IgD-negative memory B cell (primary cell): ENCODE data around the gene DAZAP1. TPM values are rescaled to one million over a fixed set of nuclear protein-coding genes. Genes with fewer than 3 reads are reported as not detected.
A peak's percentile ranks its signal among the peaks of the same experiment; 100 is the strongest.
"Not testable (repeated sequence)": the region's sequence is repeated elsewhere in the genome, so short reads cannot be mapped to it uniquely, and the experiment has no call there.

Experiments used
- H3K27ac Mint-ChIP-seq, 3 donors: one replicate each; pipeline ENCODE4 v1.8.0; 2020 to 2022; ENCODE audit warnings: mild to moderate bottlenecking in 3 of 3, mixed read lengths in 3 of 3, moderate library complexity in 1 of 3
- H3K27me3 Mint-ChIP-seq: one replicate; pipeline ENCODE4 v1.8.0; 2021; ENCODE audit warnings: mixed read lengths
- H3K36me3 Mint-ChIP-seq: one replicate; pipeline ENCODE4 v1.8.0; 2020; ENCODE audit warnings: mild to moderate bottlenecking, mixed read lengths
- H3K4me1 Mint-ChIP-seq, 3 donors: one replicate each; pipeline ENCODE4 v1.8.0; 2020 to 2022; ENCODE audit warnings: mixed read lengths in 3 of 3, mild to moderate bottlenecking in 1 of 3
- H3K4me3 Mint-ChIP-seq, 4 donors: one replicate each; pipeline ENCODE4 v1.8.0; 2020 to 2022; ENCODE audit warnings: mild to moderate bottlenecking in 4 of 4, mixed read lengths in 4 of 4, moderate library complexity in 3 of 4
- H3K9me3 Mint-ChIP-seq, 3 donors: one replicate each; pipeline ENCODE4 v1.8.0; 2020 to 2021; ENCODE audit warnings: mixed read lengths in 3 of 3, mild to moderate bottlenecking in 1 of 3
- polyA plus RNA-seq: library from polyadenylated mRNA; unstranded; fragments of 300-500 nt; fragmentation: Illumina TruSeq; gene quantifications from one replicate; pipeline ENCODE4 v1.2.3, GENCODE V29; 2021

Gene DAZAP1
- polyA plus RNA-seq, 1 donor from 2014 or later, result 7.2 TPM

DNA sequence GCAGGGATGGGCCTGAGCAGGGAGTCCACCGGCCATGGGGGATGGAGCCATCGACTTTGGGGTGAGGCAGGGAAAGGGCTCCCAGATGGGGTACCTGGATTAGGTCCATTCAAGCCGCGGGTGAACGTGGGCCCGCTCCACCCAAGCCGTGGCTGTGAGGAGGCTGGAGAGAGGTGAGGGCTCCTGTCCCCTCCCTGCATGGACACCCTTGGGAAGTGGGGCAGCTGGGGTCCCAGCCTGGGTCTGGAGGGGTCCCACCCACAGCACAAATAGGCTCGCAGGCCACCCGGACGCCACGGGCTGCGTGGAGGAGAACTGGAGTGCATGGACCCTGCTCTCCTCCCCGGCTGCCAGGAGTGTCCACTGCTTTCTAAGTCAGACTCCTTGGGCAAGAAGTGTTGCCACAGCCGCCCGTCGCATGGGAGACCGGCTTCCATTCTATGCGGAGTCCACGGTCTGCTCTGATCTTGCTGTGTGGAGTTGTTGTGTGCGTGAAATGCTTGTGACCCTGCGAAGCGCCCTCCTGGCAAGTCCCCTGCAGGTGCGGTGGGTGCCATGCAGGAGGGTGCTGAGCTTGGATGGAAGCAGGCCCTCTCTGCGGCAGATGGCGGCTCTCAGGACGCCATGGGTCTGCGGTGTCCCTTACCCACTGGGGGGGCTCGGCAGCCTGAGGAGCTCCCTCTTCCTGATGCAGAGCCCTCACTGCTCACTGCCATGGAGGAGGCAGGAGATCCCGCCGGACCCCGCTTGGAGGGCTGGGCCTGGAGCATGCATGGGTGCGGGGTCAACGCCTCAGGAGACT lies 2.0 kb downstream of the DAZAP1 start:
- peaks cover 16 to 33% (median 23%) of the 10 kb centered on the region in 3 donors for H3K4me1 Mint-ChIP-seq

DNA sequence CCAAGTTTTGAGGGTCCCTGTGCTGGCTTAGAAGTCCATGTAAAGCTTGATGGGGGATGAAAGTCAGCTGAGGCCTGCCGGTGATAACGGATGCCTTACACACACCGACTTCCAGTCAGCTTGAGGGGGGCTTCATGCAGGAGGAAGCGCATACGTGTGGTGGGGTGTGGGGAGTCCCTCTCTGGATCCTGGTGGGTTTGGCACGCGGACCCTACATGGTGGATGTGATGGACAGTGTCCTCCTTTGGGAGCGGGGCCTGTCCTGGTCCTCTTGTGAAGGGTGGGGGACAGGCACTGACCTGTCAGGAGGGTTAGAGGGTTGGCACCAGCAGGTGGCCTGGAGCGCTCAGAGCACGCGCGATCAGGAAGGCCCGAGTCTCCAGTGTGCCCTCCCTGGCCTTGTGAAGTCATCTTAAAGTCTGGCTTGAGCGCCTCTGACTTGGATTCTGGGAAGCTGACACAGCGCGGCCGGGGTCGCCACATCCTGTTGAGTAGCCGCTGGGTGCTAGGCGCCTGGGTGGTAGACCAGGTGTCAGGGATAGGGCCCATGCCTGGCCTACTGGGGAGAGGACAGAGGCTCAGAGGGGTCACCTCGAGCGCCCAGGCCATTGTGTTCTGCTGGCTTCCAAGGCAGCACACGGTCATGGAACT lies 2.9 kb downstream of the DAZAP1 start:
- H3K27me3 Mint-ChIP-seq, result no peaks in the 10 kb centered on the region
- H3K4me1 Mint-ChIP-seq, result peaks cover 21 to 38% (median 28%) of the 10 kb centered on the region in 3 donors
- peak overlapping the region; percentile 27 to 92 (median 67) for H3K27ac Mint-ChIP-seq
- peak overlapping the region; percentile 54 to 89 (median 86) for H3K4me3 Mint-ChIP-seq
- H3K9me3 Mint-ChIP-seq, result no peaks in the 10 kb centered on the region
- no peaks in the 10 kb centered on the region for H3K36me3 Mint-ChIP-seq

More for the DNA sequence above, 2.0 kb downstream of the DAZAP1 start:
- Mint-ChIP-seq H3K9me3 (no peaks in the 10 kb centered on the region), H3K27ac (peak overlapping the region; percentile 48 to 92 (median 80)), H3K27me3 (no peaks in the 10 kb centered on the region), H3K36me3 (no peaks in the 10 kb centered on the region), H3K4me3 (peak overlapping the region; percentile 85 to 91 (median 88))

- no peaks in the 10 kb centered on the region for H3K9me3 Mint-ChIP-seq
- peak overlapping the region; percentile 54 to 89 (median 86) for H3K4me3 Mint-ChIP-seq
- H3K36me3 Mint-ChIP-seq, result no peaks in the 10 kb centered on the region
- H3K27me3 Mint-ChIP-seq, result no peaks in the 10 kb centered on the region
- H3K27ac Mint-ChIP-seq, result peak overlapping the region; percentile 21 to 92 (median 43)
- peaks cover 21 to 40% (median 28%) of the 10 kb centered on the region in 3 donors for H3K4me1 Mint-ChIP-seq
These were observed 3.4 kb downstream of the DAZAP1 start for GRCh38 chr19:1410789-1411188.

GRCh38 chr19:1411255-1412191 lies 4.1 kb downstream of the DAZAP1 start:
- H3K9me3 Mint-ChIP-seq, result no peaks in the 10 kb centered on the region
- no peaks in the 10 kb centered on the region for H3K27me3 Mint-ChIP-seq
- peak overlapping the region; percentile 43 to 92 (median 46) for H3K27ac Mint-ChIP-seq
- no peaks in the 10 kb centered on the region for H3K36me3 Mint-ChIP-seq
- H3K4me1 Mint-ChIP-seq, result peaks cover 18 to 40% (median 26%) of the 10 kb centered on the region in 3 donors
- peak overlapping the region in 3 of 4 donors; percentile 85 to 89 (median 87) for H3K4me3 Mint-ChIP-seq

DNA sequence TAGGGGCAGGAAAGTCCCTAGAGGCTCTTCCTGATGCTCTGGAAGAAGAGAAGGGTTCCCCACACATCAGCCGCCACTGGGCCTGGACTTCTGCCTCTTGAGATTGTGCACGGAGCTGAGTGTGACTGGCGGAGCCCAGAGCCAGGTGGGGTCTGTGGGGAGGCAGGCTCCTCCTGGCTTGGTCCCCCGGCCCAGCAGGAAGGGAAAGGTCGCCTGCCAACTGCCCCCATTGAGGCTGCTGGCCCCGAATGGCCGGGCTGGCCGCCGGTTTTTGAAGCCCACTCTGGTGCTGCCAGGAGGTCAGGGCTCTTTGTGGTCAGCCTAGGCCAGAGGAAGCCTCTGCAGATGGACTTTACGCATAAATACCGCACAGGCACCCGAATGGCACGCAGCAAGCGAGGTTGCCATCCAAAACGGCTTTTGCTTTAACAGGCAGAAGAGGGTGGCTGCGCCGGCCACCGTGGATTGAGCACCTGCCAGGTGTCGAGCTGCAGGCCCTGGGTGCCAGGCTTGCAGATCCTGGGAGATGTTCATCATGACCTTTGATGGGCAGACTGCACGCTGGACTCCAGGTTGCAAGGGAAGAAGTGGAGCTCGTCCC lies 5.0 kb downstream of the DAZAP1 start:
- no peaks in the 10 kb centered on the region for H3K27me3 Mint-ChIP-seq
- H3K4me1 Mint-ChIP-seq, result peaks cover 14 to 39% (median 26%) of the 10 kb centered on the region in 3 donors
- H3K4me3 Mint-ChIP-seq, result peak overlapping the region in 1 of 4 donors; percentile 72
- peak overlapping the region in 2 of 3 donors; percentile 7 to 10 for H3K27ac Mint-ChIP-seq
- H3K9me3 Mint-ChIP-seq, result no peaks in the 10 kb centered on the region
- H3K36me3 Mint-ChIP-seq, result no peaks in the 10 kb centered on the region

DNA sequence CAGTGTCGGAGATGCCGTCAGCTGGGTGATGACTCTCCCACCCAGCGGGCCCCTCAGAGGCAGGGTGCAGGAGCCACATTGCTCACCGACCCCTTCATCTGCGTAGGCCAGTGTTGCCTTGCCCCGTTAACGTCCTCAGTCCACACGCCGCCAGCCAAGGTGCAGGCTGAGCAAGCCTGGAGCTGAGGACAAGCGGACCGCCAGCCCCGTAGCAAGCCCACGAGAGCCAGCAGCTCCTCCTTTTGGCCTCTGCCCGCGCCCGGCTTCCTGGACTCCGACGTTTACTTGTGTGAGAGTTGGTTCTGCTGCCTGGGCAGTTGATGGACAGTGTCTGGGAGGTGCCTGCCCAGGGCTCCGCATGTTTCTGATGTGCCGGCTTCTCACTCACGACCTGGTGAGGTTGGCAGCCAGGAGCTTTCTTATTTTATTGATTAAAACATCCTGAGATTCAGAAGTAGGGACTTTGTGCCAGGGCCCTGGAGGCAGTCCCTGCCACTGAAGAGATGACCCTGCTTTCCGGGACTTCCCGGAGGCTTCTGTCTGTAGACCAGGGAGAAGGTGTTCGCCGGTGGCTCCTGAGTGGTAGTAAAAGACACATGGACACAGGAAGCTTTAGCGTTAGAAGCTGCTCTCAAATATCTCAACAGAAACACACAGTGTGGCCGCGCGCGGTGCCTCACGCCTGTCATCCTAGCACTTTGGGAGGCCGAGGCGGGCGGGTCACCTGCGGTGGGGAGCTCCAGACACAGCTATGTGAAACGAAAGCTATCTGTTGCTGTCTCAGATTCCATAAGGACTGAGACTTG lies 5.8 kb downstream of the DAZAP1 start:
- H3K27ac Mint-ChIP-seq, result peak overlapping the region in 2 of 3 donors; percentile 10 to 71
- H3K36me3 Mint-ChIP-seq, result no peaks in the 10 kb centered on the region
- H3K4me3 Mint-ChIP-seq, result peak overlapping the region in 2 of 4 donors; percentile 44 to 72
- peaks cover 14 to 43% (median 28%) of the 10 kb centered on the region in 3 donors for H3K4me1 Mint-ChIP-seq
- no peaks in the 10 kb centered on the region for H3K27me3 Mint-ChIP-seq
- no peaks in the 10 kb centered on the region for H3K9me3 Mint-ChIP-seq

DNA sequence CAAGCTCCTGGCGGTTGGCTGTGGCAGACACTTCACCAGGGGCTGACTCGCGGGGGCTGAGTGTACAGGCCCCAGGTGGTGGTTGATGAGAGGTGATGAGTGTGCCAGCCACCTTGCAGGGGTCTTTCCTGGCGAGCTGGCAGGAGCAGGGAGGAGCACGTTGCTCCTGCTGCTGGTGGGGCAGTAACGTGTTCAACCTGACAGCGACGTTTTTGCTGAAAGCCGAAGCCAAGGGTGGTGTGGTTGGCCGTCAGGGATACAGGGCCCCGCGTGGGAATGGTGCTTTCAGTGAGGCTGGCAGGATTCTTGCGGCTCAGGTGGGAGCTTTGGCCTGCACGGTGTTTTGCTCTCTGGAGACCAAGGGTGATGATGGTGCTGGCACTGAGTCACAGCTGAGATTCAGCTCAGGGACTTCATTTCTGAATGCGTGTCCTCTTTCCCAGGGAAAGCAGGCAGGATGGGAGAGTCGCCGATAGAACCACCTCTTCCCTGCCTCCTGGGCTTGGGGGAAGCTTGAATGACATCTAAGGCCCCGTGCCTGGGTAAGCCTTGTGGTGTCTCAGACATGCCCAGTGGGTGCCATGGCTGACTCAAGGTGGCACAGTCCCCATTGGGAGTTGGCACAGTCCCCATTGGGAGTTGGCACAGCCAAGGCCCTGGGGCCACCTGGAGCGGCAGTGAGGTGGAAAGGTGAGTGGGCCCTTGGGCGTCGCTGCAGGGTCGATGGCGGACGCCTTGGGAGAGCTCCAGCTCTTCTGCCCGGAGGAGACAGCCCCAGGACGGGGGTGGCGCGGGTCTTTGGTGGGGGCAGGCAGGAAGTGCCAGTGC lies 8.8 kb downstream of the DAZAP1 start:
- H3K27me3 Mint-ChIP-seq, result no peaks in the 10 kb centered on the region
- H3K36me3 Mint-ChIP-seq, result no peaks in the 10 kb centered on the region
- H3K9me3 Mint-ChIP-seq, result no peaks in the 10 kb centered on the region
- no peak overlapping the region for H3K4me3 Mint-ChIP-seq
- no peak overlapping the region for H3K27ac Mint-ChIP-seq
- H3K4me1 Mint-ChIP-seq, result peaks cover 6 to 26% (median 17%) of the 10 kb centered on the region in 3 donors

GRCh38 chr19:1417145-1417544 lies 9.8 kb downstream of the DAZAP1 start:
- Mint-ChIP-seq H3K36me3 (no peaks in the 10 kb centered on the region), H3K27ac (no peak overlapping the region), H3K4me3 (peak overlapping the region in 1 of 4 donors; percentile 22), H3K4me1 (peaks cover 6 to 23% (median 13%) of the 10 kb centered on the region in 3 donors), H3K9me3 (no peaks in the 10 kb centered on the region), H3K27me3 (no peaks in the 10 kb centered on the region)

DNA sequence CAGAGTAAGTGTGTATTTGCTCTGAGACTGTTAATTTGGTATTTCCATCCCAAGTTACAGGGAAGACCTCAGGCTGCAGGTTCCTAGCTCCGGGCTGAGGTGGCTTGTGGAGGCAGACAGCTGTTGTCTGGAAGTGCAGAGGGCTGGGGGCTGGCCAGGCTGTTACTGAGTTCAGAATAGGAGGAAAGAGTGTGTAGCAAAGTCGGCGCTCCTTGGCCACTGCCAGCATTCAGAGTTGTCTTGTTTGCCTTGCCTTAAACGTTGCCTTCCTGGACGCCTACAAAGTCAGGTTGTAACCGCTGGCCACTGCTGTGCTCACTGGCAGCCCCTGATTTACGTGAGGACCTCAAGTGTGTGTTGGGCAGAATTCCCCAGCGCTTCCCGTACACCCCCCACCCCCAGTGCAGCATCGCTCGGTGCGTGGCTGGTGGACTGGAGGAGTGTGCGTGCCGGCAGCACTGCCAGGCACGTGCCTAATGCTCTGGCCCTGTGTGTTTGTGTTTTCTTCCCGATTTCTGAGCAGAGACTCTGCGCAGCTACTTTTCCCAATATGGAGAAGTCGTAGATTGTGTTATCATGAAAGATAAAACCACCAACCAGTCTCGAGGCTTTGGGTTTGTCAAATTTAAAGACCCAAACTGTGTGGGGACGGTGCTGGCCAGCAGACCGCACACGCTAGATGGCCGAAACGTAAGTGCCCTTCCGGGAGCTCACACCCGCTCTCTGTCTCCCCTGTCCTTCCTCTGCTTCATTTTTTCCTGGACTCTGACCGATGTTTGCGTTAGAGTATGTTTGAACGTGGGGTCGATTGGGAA lies 10.5 kb downstream of the DAZAP1 start:
- no peaks in the 10 kb centered on the region for H3K36me3 Mint-ChIP-seq
- peak overlapping the region in 1 of 4 donors; percentile 51 for H3K4me3 Mint-ChIP-seq
- H3K9me3 Mint-ChIP-seq, result no peaks in the 10 kb centered on the region
- no peaks in the 10 kb centered on the region for H3K27me3 Mint-ChIP-seq
- H3K27ac Mint-ChIP-seq, result peak overlapping the region in 1 of 3 donors; percentile 39
- H3K4me1 Mint-ChIP-seq, result peaks cover 6 to 21% (median 13%) of the 10 kb centered on the region in 3 donors

GRCh38 chr19:1418496-1418775 lies 11.1 kb downstream of the DAZAP1 start:
- Mint-ChIP-seq H3K4me3 (no peak overlapping the region), H3K27ac (no peak overlapping the region), H3K36me3 (no peaks in the 10 kb centered on the region), H3K9me3 (no peaks in the 10 kb centered on the region), H3K4me1 (peaks cover 6 to 22% (median 12%) of the 10 kb centered on the region in 3 donors), H3K27me3 (no peaks in the 10 kb centered on the region)

DNA sequence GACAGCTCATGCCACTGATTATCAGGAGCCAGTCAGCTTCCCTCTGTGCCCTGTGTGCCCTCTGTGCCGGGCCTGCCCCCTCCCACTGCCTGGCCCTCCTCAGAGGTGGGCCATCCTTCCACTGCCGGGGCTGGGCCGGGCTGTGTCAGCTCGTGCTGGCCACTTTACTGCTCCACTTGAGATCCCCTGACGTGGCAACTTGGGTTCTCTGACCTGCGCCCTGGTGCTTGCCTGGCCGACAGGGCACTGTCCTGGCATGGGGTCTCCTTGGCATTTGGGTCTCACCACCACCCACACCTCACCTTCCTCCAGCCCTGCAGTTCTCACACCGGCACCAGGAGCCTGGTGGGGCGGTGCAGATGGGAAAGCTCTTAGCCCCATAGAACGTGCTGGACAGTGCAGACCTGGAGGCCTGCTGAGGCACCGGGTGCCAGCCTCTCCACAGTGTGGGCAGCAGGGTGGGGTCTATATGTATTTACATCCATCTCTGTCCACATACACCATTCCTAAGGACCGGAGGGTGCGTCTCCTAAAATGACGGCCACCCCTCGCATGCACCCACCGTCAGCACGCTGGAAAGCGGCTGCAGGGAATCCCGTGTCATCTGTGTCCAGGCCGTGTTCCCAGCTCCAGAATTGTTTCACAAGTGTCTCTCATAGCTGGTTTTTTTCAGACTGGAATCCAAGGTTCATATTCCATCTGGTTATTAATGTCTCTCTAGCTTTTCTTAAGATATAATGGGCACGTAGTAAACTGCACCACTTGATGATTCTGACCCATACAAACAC lies 11.8 kb downstream of the DAZAP1 start:
- H3K36me3 Mint-ChIP-seq, result no peaks in the 10 kb centered on the region
- no peak overlapping the region for H3K4me3 Mint-ChIP-seq
- peak overlapping the region in 2 of 3 donors; percentile 68 to 81 for H3K27ac Mint-ChIP-seq
- peaks cover 6 to 21% (median 10%) of the 10 kb centered on the region in 3 donors for H3K4me1 Mint-ChIP-seq
- H3K27me3 Mint-ChIP-seq, result no peaks in the 10 kb centered on the region
- H3K9me3 Mint-ChIP-seq, result no peaks in the 10 kb centered on the region

DNA sequence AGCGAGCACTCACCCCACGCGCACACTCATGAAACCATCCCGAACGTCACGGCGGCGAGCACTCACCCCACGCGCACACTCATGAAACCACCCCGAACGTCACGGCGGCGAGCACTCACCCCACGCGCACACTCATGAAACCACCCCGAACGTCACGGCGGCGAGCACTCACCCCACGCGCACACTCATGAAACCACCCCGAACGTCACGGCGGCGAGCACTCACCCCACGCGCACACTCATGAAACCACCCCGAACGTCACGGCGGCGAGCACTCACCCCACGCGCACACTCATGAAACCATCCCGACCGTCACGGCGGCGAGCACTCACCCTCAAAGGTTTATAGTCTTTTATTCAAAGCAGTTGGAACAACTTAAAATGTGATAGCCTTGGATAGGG lies 12.7 kb downstream of the DAZAP1 start:
- H3K9me3 Mint-ChIP-seq, H3K27me3 Mint-ChIP-seq, H3K4me3 Mint-ChIP-seq, H3K27ac Mint-ChIP-seq, H3K36me3 Mint-ChIP-seq: not testable (repeated sequence)
- peaks cover 2 to 17% (median 6%) of the 10 kb centered on the region in 3 donors for H3K4me1 Mint-ChIP-seq
